GM12878 (cell line): ENCODE measurements around the gene CHRNA3. TPM values are rescaled to one million over a fixed set of nuclear protein-coding genes. Genes with fewer than 3 reads are reported as not detected.

Experiments used
- ATAC-seq: fragments of 200-7000 bp; cut with Tn5 transposase; 3 replicates; pipeline ENCODE4 v1.9.1; 2020; ENCODE audit warnings: mild to moderate bottlenecking, moderate library complexity
- BruUV-seq: library from RNA; stranded (reverse); fragments of 400-500 nt; replicated peaks from 2 replicates; lab custom pipeline; 2021; lab: Mats Ljungman, UMichigan
- CTCF ChIA-PET: fragments of 300-600 bp; sonication (Branson Sonifier 250); formaldehyde crosslinking; extraction: SDS; loops from one replicate; lab custom pipeline; 2021; ENCODE audit warnings: inconsistent platforms; lab: Yijun Ruan, JAX
- POLR2A ChIA-PET: fragments of 350-600 bp; formaldehyde crosslinking; extraction: SDS; loops from one replicate; lab custom pipeline; 2021; ENCODE audit warnings: inconsistent platforms; lab: Charles Lee
- RAD21 ChIA-PET: fragments of 300-600 bp; sonication (Branson Sonifier 250); formaldehyde crosslinking; loops from one replicate; lab custom pipeline; 2023; ENCODE audit warnings: antibody characterized with exemption; ENCODE audit not compliant: unreplicated experiment; lab: Charles Lee
- SMC1A ChIA-PET: fragments of 300-600 bp; sonication (Branson Sonifier 250); formaldehyde crosslinking; loops from one replicate; lab custom pipeline; 2023; ENCODE audit not compliant: unreplicated experiment, uncharacterized antibody; lab: Charles Lee
- DNase-seq: peaks from one replicate; pipeline ENCODE4 v3.0.0-alpha.2; 2011; ENCODE audit warnings: low read depth, low spot score
- FAIRE-seq: peaks from 3 replicates; lab custom pipeline; 2011; peaks lifted over from hg19 to GRCh38; lab: Jason Lieb, UNC
- H2AFZ ChIP-seq: 2 replicates; pipeline ENCODE4 v1.6.0; 2011; ENCODE audit warnings: low read depth, low read length, control low read depth; ENCODE audit not compliant: control insufficient read depth
- H3K27ac ChIP-seq: 2 replicates; pipeline ENCODE4 v1.5.1; 2011; ENCODE audit warnings: control low read depth; ENCODE audit not compliant: control insufficient read depth, insufficient read depth
- H3K27me3 ChIP-seq, 2 experiments: replicated peaks in 1 of 2; 2 replicates each; pipeline versions ENCODE4 v1.6.0 to v1.6.1; 2011; ENCODE audit warnings: low read length in 1 of 2; ENCODE audit not compliant: control insufficient read depth in 2 of 2, insufficient read depth in 2 of 2
- H3K36me3 ChIP-seq, 2 experiments: 2 replicates each; pipeline ENCODE4 v1.5.1; 2011; ENCODE audit warnings: low read length in 1 of 2; ENCODE audit not compliant: control insufficient read depth in 2 of 2, insufficient read depth in 2 of 2
- H3K4me1 ChIP-seq: 2 replicates; pipeline ENCODE4 v1.6.1; 2011; ENCODE audit warnings: mild to moderate bottlenecking, low read length, moderate library complexity, mixed read lengths; ENCODE audit not compliant: control insufficient read depth, insufficient read depth
- H3K4me2 ChIP-seq: 2 replicates; pipeline ENCODE4 v1.6.0; 2011; ENCODE audit warnings: control low read depth; ENCODE audit not compliant: control insufficient read depth, insufficient read depth
- H3K4me3 ChIP-seq: fragments of 200-600 bp; sonication (generic); 2 replicates; pipeline ENCODE4 v1.5.1; 2016
- H3K79me2 ChIP-seq: 2 replicates; pipeline ENCODE4 v1.6.0; 2011; ENCODE audit warnings: low read length; ENCODE audit not compliant: control insufficient read depth, insufficient read depth
- H3K9ac ChIP-seq: 2 replicates; pipeline ENCODE4 v1.8.0; 2011; ENCODE audit warnings: low read length, control low read depth, mixed read lengths; ENCODE audit not compliant: control insufficient read depth, insufficient read depth
- H3K9me3 ChIP-seq: replicated peaks from 3 replicates; pipeline ENCODE4 v1.5.1; 2011; ENCODE audit warnings: mild to moderate bottlenecking, low read length; ENCODE audit not compliant: control insufficient read depth, insufficient read depth
- H4K20me1 ChIP-seq: 2 replicates; pipeline ENCODE4 v1.6.0; 2011; ENCODE audit not compliant: control insufficient read depth, insufficient read depth
- CREM ChIP-seq: IDR thresholded peaks from 2 replicates; pipeline ENCODE4 v1.6.1; 2014; ENCODE audit warnings: antibody characterized with exemption, low read depth
- NBN ChIP-seq: fragments of 450-650 bp; IDR thresholded peaks from 2 replicates; pipeline ENCODE4 v1.6.1; 2016
- RUNX3 ChIP-seq: IDR thresholded peaks from 2 replicates; pipeline ENCODE4 v1.6.1; 2012; ENCODE audit warnings: low read length, inconsistent platforms
- WGBS: methylation state at CpG from one replicate; pipeline ENCODE4 v1.1.6; 2016; ENCODE audit warnings: low lambda C conversion rate; ENCODE audit not compliant: insufficient replicate concordance, insufficient coverage; ENCODE audit errors: missing lambda C conversion rate; 5-methylcytosine and 5-hydroxymethylcytosine counted together
- in situ Hi-C: fragments of 300-500 bp; cut with MboI; formaldehyde crosslinking; loops from 9 replicates; pipeline ENCODE4 v1.14.3; 2018; ENCODE audit warnings: mixed read lengths
- intact Hi-C: fragments of 100-400 bp; cut with micrococcal nuclease; formaldehyde crosslinking; loops from one replicate; pipeline ENCODE4 v1.14.2; 2022; ENCODE audit not compliant: unreplicated experiment
- polyA plus RNA-seq, 11 experiments: library from polyadenylated mRNA; depleted of rRNA in 4 of 11; unstranded in 6 of 11; stranded (reverse) in 5 of 11; fragments of >200 nt; fragmentation: Nextera tagmentation in 4 of 11; fragmentation: Illumina TruSeq in 1 of 11; extraction: Ambion mirVana in 4 of 11; extraction: Trizol in 1 of 11; gene quantifications; 1 replicate in 1 of 11; 2 replicates in 10 of 11; pipeline versions ENCODE4 v1.2.1 to v1.2.3, GENCODE V29; 2011 to 2016; ENCODE audit warnings: inconsistent platforms in 2 of 11, missing spikeins in 2 of 11, low read depth in 1 of 11
- total RNA-seq, 4 experiments: library from RNA; depleted of rRNA in 3 of 4; stranded (reverse); fragments of >200 nt in 3 of 4; fragmentation: Illumina TruSeq in 1 of 4; extraction: Trizol in 1 of 4; gene quantifications; 2 replicates each; pipeline versions ENCODE4 v1.2.1 to v1.2.3, GENCODE V29; 2013 to 2021
- TF ChIP-seq, protein P1 (sequence below): IDR thresholded peaks from 2 replicates; pipeline ENCODE4 v1.6.1; 2012; ENCODE audit warnings: improper control_type of control experiment, low read depth, low read length; ENCODE audit not compliant: insufficient replicate concordance

CHRNA3 gene
- total and polyA plus RNA-seq, 10 of the 15 experiments (the other 5 are each of a cell fraction or from before 2014, with no cell fraction given): 0.06 to 0.19 (median 0.09) TPM; not detected in 7

DNA sequence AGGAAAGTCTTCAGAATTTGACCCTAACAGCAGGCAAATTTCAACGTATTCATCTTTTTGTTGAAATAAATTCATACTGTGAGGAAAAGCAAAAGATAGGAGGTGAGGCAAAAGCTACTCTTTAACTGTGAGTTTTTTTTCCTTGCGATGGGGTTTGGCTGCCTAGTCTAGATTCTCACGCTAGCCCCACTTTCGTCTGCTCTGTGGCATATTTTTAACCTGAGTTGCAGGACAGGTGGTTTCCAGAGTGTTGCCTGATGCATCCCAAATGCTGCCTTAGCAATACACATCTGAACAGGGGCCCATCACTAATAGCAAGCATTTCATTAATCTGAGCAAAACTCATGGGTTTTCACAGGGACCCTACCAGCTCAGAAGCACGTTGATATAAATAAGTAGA is 68.9 kb downstream of the CHRNA3 start:
- Histone ChIP-seq H3K4me1 (peaks cover 6% of the 10 kb centered on the region), H2AFZ (no peak overlapping the region), H3K27ac (peak overlapping the region; percentile 72), H3K27me3 (no peaks in the 10 kb centered on the region), H3K36me3 (peaks cover 3 to 21% of the 10 kb centered on the region in 2 experiments)
- ChIA-PET POLR2A (interaction anchor here (0.9 to 1.7 kb wide), 3 partner anchors 10 to 15 kb away, joined by 3 to 5 read pairs (median 4); partner anchors contain the start of gene PSMA4), RAD21 (interaction anchor here (1.4 kb wide), 1 partner anchor 17 kb away, joined by 5 read pairs; no protein-coding TSS in a partner anchor)
- intact Hi-C loops: no loop called here
- DNase-seq: no peak
- TF ChIP-seq NBN: no peak
- TF ChIP-seq, protein P1, sequence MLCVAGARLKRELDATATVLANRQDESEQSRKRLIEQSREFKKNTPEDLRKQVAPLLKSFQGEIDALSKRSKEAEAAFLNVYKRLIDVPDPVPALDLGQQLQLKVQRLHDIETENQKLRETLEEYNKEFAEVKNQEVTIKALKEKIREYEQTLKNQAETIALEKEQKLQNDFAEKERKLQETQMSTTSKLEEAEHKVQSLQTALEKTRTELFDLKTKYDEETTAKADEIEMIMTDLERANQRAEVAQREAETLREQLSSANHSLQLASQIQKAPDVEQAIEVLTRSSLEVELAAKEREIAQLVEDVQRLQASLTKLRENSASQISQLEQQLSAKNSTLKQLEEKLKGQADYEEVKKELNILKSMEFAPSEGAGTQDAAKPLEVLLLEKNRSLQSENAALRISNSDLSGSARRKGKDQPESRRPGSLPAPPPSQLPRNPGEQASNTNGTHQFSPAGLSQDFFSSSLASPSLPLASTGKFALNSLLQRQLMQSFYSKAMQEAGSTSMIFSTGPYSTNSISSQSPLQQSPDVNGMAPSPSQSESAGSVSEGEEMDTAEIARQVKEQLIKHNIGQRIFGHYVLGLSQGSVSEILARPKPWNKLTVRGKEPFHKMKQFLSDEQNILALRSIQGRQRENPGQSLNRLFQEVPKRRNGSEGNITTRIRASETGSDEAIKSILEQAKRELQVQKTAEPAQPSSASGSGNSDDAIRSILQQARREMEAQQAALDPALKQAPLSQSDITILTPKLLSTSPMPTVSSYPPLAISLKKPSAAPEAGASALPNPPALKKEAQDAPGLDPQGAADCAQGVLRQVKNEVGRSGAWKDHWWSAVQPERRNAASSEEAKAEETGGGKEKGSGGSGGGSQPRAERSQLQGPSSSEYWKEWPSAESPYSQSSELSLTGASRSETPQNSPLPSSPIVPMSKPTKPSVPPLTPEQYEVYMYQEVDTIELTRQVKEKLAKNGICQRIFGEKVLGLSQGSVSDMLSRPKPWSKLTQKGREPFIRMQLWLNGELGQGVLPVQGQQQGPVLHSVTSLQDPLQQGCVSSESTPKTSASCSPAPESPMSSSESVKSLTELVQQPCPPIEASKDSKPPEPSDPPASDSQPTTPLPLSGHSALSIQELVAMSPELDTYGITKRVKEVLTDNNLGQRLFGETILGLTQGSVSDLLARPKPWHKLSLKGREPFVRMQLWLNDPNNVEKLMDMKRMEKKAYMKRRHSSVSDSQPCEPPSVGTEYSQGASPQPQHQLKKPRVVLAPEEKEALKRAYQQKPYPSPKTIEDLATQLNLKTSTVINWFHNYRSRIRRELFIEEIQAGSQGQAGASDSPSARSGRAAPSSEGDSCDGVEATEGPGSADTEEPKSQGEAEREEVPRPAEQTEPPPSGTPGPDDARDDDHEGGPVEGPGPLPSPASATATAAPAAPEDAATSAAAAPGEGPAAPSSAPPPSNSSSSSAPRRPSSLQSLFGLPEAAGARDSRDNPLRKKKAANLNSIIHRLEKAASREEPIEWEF: no peak
- TF ChIP-seq CREM: peak; percentile 20; the same call in 1 of the 2 replicates
- TF ChIP-seq RUNX3: peak; percentile 32
- TF ChIP-seq, all 136 proteins: peak for 2
- ChIA-PET SMC1A (interaction anchor here (1.4 to 2.1 kb wide), 3 partner anchors 11 to 16 kb away, joined by 4 to 11 read pairs (median 4); partner anchors contain the start of genes CHRNA5 and PSMA4), CTCF (interaction anchor here (1.0 to 1.1 kb wide), 2 partner anchors 10 to 186 kb away, joined by 3 read pairs; no protein-coding TSS in a partner anchor)
- no peak overlapping the region for H3K9ac ChIP-seq
- in situ Hi-C loops: no loop called here
- 54% methylated on average over 5 of the region's 5 CpGs for WGBS
- ATAC-seq: peak; percentile 71
- no peak overlapping the region for H3K4me3 ChIP-seq
- no peak overlapping the region for H3K4me2 ChIP-seq
- H3K79me2 ChIP-seq: no peaks in the 10 kb centered on the region
- H4K20me1 ChIP-seq: no peaks in the 10 kb centered on the region
- BruUV-seq: no TSS peak
- H3K9me3 ChIP-seq: no peaks in the 10 kb centered on the region
- no peak for FAIRE-seq
